PC-3 (cell line): ENCODE measurements around the gene MATCAP1. TPM values are rescaled to one million over a fixed set of nuclear protein-coding genes. Genes with fewer than 3 reads are reported as not detected.

Source experiments
- ATAC-seq: fragments of 200-7000 bp; cut with Tn5 transposase; 2 replicates; pipeline ENCODE4 v1.9.1; 2020; ENCODE audit warnings: mild to moderate bottlenecking, moderate library complexity
- BruUV-seq: library from RNA; stranded (reverse); fragments of 400-500 nt; replicated peaks from 2 replicates; lab custom pipeline; 2021; lab: Mats Ljungman, UMichigan
- CTCF ChIA-PET: fragments of 300-600 bp; sonication (Branson Sonifier 250); formaldehyde crosslinking; loops from one replicate; lab custom pipeline; 2022; ENCODE audit warnings: antibody characterized with exemption; lab: Charles Lee
- POLR2A ChIA-PET: fragments of 300-600 bp; sonication (Branson Sonifier 250); formaldehyde crosslinking; loops from one replicate; lab custom pipeline; 2022; ENCODE audit warnings: antibody characterized with exemption; ENCODE audit not compliant: unreplicated experiment; lab: Charles Lee
- DNase-seq: peaks from one replicate; pipeline ENCODE4 v3.0.0-alpha.2; 2015
- H2AFZ ChIP-seq: fragments of 300-600 bp; sonication (generic); 2 replicates; pipeline ENCODE4 v1.6.0; 2016; ENCODE audit warnings: antibody characterized with exemption, low read length
- H3F3A ChIP-seq: fragments of 300-600 bp; sonication (generic); one replicate; pipeline ENCODE4 v1.6.0; 2017; ENCODE audit warnings: antibody characterized with exemption, low read length, control low read depth, mild to moderate bottlenecking; ENCODE audit not compliant: unreplicated experiment
- H3K27ac ChIP-seq: fragments of 300-600 bp; sonication (generic); 2 replicates; pipeline ENCODE4 v1.5.1; 2016; ENCODE audit warnings: mild to moderate bottlenecking, low read length
- H3K27me3 ChIP-seq: fragments of 300-600 bp; sonication (generic); 2 replicates; pipeline ENCODE4 v1.6.1; 2016; ENCODE audit warnings: low read length, mixed read lengths
- H3K36me3 ChIP-seq: fragments of 300-600 bp; sonication (generic); 2 replicates; pipeline ENCODE4 v1.6.1; 2016; ENCODE audit warnings: low read depth, mixed run types, low read length, mixed read lengths
- H3K4me1 ChIP-seq: fragments of 300-600 bp; sonication (generic); 2 replicates; pipeline ENCODE4 v1.5.1; 2016; ENCODE audit warnings: low read length; ENCODE audit not compliant: insufficient read depth
- H3K4me2 ChIP-seq: fragments of 300-600 bp; sonication (generic); 2 replicates; pipeline ENCODE4 v1.6.0; 2016; ENCODE audit warnings: low read length
- H3K4me3 ChIP-seq: fragments of 300-600 bp; sonication (generic); 2 replicates; pipeline ENCODE4 v1.5.1; 2016; ENCODE audit warnings: mild to moderate bottlenecking, low read length, mixed read lengths
- H3K79me2 ChIP-seq: fragments of 300-600 bp; sonication (generic); 2 replicates; pipeline ENCODE4 v1.6.1; 2017; ENCODE audit warnings: low read length, mixed read lengths
- H3K9ac ChIP-seq: fragments of 300-600 bp; sonication (generic); 2 replicates; pipeline ENCODE4 v1.6.0; 2016; ENCODE audit warnings: mild to moderate bottlenecking, low read length
- H3K9me2 ChIP-seq: fragments of 300-600 bp; sonication (generic); replicated peaks from 2 replicates; pipeline ENCODE4 v1.6.1; 2016; ENCODE audit warnings: mixed run types, low read length, mixed read lengths
- H3K9me3 ChIP-seq: fragments of 300-600 bp; sonication (generic); 2 replicates; pipeline ENCODE4 v1.6.1; 2016; ENCODE audit warnings: low read length, mixed read lengths
- H4K20me1 ChIP-seq: fragments of 300-600 bp; sonication (generic); 2 replicates; pipeline ENCODE4 v1.6.1; 2016; ENCODE audit warnings: low read length, mixed read lengths
- CTCF ChIP-seq: fragments of 300-600 bp; sonication (generic); conservative IDR thresholded peaks from 2 replicates; pipeline ENCODE4 v1.5.1; 2017; ENCODE audit warnings: antibody characterized with exemption, low read depth, mild to moderate bottlenecking, low read length
- EZH2 ChIP-seq: fragments of 300-600 bp; sonication (generic); IDR thresholded peaks from one replicate; pipeline ENCODE4 v1.6.1; 2017; ENCODE audit warnings: antibody characterized with exemption, mild to moderate bottlenecking, low read length; ENCODE audit not compliant: unreplicated experiment
- EZH2phosphoT487 ChIP-seq: fragments of 300-600 bp; sonication (generic); IDR thresholded peaks from 2 replicates; pipeline ENCODE4 v1.6.1; 2018; ENCODE audit warnings: mild to moderate bottlenecking, antibody characterized with exemption, low read length, borderline replicate concordance
- intact Hi-C: fragments of 100-400 bp; cut with micrococcal nuclease; formaldehyde crosslinking; loops from 2 replicates; pipeline ENCODE4 v1.9.0; 2023
- total RNA-seq: library from RNA; depleted of rRNA; stranded (reverse); fragments of >200 nt; gene quantifications from 2 replicates; pipeline ENCODE4 v1.2.3, GENCODE V29; 2014

MATCAP1 gene
- total RNA-seq, 1 experiment from 2014 or later = 29.6 TPM

- intact Hi-C loops = no loop called here
- H3K9ac ChIP-seq = no peak overlapping the region
- TF ChIP-seq EZH2 (no peak), EZH2phosphoT487 (no peak)
- H3K4me3 ChIP-seq = no peak overlapping the region
- ChIA-PET CTCF (no interaction called here), POLR2A (no interaction called here)
- H3K79me2 ChIP-seq = peaks cover 19% of the 10 kb centered on the region
- no peaks in the 10 kb centered on the region for H3K9me3 ChIP-seq
- BruUV-seq = no TSS peak
- DNase-seq (no peak), ATAC-seq (no peak)
- H3K27ac ChIP-seq = no peak overlapping the region
- no peak overlapping the region for H2AFZ ChIP-seq
- no peaks in the 10 kb centered on the region for H3F3A ChIP-seq
- H3K4me2 ChIP-seq = no peak overlapping the region
- peaks cover 18% of the 10 kb centered on the region; the same call in 1 of the 2 replicates for H3K36me3 ChIP-seq
- peaks cover 12% of the 10 kb centered on the region; the same call in 1 of the 2 replicates for H3K4me1 ChIP-seq
- H3K27me3 ChIP-seq = no peaks in the 10 kb centered on the region
- H3K9me2 ChIP-seq = no peaks in the 10 kb centered on the region
- H4K20me1 ChIP-seq = no peaks in the 10 kb centered on the region
Observed at GRCh38 chr16:67229906-67230808, 46.4 kb upstream of the MATCAP1 start.

- POLR2A ChIA-PET = no interaction called here
- Histone ChIP-seq H3K4me1 (peaks cover 12% of the 10 kb centered on the region; the same call in 1 of the 2 replicates), H3K4me2 (no peak overlapping the region), H3K79me2 (peaks cover 19% of the 10 kb centered on the region), H3F3A (no peaks in the 10 kb centered on the region), H3K9me2 (no peaks in the 10 kb centered on the region), H3K27me3 (no peaks in the 10 kb centered on the region), H3K4me3 (no peak overlapping the region), H3K9me3 (no peaks in the 10 kb centered on the region), H3K27ac (no peak overlapping the region), H2AFZ (no peak overlapping the region), H3K36me3 (peaks cover 18% of the 10 kb centered on the region; the same call in 1 of the 2 replicates), H3K9ac (no peak overlapping the region), H4K20me1 (no peaks in the 10 kb centered on the region)
- DNase-seq (no peak), ATAC-seq (no peak)
- no TSS peak for BruUV-seq
- TF ChIP-seq EZH2phosphoT487 (no peak), EZH2 (no peak), CTCF (no peak)
- intact Hi-C loops = no loop called here
- CTCF ChIA-PET = no interaction called here
Observed at GRCh38 chr16:67228905-67229304, 45.1 kb upstream of the MATCAP1 start.

GRCh38 chr16:67228034-67228785 lies 44.4 kb upstream of the MATCAP1 start:
- peaks cover 12% of the 10 kb centered on the region; the same call in 1 of the 2 replicates for H3K4me1 ChIP-seq
- no peak overlapping the region for H3K9ac ChIP-seq
- intact Hi-C loops = no loop called here
- BruUV-seq = no TSS peak
- no peaks in the 10 kb centered on the region for H3F3A ChIP-seq
- H3K36me3 ChIP-seq = peaks cover 18% of the 10 kb centered on the region; the same call in 1 of the 2 replicates
- TF ChIP-seq EZH2 (no peak), CTCF (no peak), EZH2phosphoT487 (no peak)
- H3K4me3 ChIP-seq = peak overlapping the region; percentile 100
- ATAC-seq (no peak), DNase-seq (no peak)
- H4K20me1 ChIP-seq = no peaks in the 10 kb centered on the region
- ChIA-PET CTCF (interaction anchor here (1.7 kb wide), 1 partner anchor 16 kb away, joined by 5 read pairs; no protein-coding TSS in a partner anchor), POLR2A (no interaction called here)
- H3K27ac ChIP-seq = no peak overlapping the region
- no peaks in the 10 kb centered on the region for H3K9me3 ChIP-seq
- H2AFZ ChIP-seq = no peak overlapping the region
- H3K9me2 ChIP-seq = no peaks in the 10 kb centered on the region
- peak overlapping the region; percentile 84 for H3K4me2 ChIP-seq
- peaks cover 19% of the 10 kb centered on the region for H3K79me2 ChIP-seq
- no peaks in the 10 kb centered on the region for H3K27me3 ChIP-seq
